Dedifferentiated amniotic fluid mesenchymal stem cell (primary cell): ENCODE results near the gene ABCA4.
A peak's percentile ranks its signal among the peaks of the same experiment; 100 is the strongest.

ENCODE experiments used
- DNase-seq: peaks from one replicate; pipeline ENCODE4 v3.0.0-alpha.2; 2016; ENCODE audit errors: extremely low spot score

Gene ABCA4

DNA sequence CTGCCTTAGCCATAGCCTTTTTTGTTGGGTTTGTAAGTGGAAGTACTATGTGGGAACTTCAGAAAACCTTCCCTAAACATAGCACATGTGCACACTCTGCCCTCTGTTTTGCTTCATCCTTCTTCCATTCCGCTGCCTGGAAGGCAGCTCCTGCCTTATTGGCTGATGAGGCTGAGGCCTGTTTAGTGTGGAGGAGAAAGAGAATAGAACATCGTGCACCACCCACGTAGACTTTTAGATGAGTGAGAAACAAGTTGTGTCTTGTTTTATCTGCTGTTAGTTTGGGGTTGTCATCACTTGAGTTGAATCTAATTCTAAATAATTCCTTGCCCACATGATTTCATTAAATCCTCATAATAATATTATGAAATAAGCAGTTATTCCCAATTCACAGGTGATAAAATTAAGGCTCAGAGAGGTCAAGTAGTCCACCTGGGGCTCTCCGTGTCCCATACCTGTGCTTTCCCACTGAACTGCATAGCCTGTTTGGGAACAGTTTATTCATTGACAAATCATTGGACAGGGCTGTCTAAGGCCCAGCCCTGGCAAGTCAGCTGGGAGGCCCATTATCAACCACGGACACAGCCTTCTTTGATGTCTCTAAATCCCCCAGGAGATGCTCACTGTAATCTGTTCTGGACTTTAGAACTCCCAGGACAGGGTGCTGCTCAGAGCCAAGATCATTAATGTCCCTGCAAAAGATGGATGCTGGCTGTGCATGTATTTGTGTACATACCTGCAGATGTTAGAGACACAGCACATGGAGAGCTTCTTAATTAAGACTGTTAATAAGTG is 93.0 kb downstream of the ABCA4 start:
- DNase-seq: no peak

DNA sequence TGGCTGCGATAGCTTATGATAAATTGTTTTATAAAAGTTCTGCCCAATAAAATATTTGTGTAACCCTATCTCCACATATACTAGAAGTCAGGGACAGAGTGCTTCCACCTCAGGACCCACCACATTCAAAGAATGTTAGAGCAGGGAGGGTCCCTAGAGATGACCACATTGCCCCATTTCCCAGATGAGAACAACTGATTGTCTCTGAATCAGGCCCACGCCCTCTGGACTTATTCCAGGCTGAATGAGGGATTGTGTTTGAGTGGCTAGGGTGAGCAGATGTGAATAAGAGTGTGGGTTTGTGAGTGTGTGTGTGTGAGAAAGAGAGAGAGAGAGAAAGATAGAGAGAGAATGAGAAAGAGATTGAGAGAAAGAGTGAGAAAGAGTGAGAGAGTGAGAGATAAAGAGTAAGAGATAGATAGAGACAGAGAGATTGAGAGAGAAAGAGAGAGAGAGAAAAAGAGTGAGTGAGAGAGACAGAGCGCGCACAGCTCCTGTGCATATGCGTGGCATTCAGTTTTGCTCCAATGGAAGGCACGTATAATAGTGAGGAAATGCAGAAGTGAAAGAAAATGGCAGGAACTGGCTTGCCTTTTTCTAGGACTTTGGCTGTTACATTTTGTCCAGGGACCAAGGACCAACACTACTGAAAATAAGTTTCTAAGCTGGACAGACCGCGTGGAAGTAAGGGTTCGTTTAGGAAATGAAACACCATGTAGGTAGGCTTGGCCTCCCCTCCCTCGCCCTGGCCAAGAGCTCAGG is 94.1 kb downstream of the ABCA4 start:
- no peak for DNase-seq

DNA sequence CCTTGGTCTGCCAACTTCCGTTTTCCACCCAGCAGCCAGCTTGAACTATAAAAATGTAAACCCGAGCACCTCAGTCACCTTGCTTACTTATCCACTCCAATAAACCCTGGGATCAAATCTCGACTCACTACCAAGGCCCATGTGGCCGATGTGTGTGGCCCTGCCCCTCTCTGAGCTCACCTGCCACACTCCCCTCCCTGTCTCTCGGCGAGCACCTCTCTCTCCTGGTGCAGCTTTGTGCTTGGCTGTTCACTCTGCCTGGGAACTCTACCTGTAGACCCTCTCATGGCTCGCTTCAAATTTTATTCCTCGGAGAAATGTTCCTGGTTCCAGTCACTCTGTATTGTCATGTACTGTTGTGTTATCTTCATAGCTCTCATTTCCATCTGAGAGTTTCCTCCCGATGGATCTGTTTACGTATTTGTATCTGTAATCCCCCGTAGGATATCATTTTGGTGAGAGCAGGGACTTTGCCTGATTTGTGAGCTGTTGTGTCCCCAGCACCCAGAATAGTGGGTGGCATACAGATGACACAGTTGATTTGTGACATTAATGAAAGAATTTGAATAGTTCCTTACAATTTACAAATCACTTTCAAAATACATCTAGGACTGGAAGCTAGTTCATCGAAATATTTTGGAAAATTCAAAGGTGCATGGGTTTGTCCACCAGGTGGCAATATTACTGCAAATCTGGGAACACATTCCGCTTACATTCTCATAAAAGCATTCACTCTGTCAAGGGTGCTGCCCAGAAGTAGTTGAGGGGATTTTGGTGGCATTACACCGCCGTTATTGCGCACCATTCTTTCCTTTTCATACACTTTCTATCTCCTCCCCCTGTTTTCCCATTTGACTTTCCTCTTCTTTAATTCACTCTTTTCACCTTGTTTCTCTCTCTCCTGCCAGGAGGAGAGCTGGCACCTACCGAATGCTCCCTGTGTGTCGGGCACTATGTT is 95.3 kb downstream of the ABCA4 start:
- DNase-seq: peak; percentile 89

DNA sequence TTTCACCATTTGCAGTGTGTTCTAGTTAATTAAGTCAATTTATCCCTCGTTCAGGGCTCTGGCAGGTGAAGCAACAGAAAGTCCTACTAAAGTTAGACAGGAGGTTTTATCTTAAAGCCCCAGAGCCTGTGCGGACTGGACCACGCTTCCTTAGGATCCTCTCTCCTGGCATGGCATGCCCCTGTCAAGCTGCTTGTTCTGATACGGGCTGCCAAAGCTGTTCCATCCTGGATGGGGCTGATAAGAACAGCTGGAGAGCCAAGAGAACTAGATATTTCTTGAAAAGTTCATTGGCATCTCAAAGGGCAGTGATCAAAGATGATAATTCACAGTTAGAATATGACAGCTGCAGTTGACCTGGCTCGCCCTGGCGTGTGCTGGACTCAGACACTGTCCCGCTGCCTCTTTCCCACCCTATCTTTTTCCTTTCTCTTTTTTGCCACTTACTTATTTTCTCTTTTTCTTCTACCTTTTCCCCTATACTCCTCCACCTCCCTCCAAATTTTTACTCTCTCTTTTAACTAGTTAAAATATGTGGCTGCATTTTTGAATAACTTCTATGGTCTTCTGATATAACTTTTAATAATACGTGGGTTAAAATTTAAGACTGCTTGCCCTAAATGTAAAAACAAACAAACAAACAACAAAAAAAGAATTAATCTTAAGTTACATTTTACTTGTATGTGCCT is 96.7 kb downstream of the ABCA4 start:
- DNase-seq: no peak

DNA sequence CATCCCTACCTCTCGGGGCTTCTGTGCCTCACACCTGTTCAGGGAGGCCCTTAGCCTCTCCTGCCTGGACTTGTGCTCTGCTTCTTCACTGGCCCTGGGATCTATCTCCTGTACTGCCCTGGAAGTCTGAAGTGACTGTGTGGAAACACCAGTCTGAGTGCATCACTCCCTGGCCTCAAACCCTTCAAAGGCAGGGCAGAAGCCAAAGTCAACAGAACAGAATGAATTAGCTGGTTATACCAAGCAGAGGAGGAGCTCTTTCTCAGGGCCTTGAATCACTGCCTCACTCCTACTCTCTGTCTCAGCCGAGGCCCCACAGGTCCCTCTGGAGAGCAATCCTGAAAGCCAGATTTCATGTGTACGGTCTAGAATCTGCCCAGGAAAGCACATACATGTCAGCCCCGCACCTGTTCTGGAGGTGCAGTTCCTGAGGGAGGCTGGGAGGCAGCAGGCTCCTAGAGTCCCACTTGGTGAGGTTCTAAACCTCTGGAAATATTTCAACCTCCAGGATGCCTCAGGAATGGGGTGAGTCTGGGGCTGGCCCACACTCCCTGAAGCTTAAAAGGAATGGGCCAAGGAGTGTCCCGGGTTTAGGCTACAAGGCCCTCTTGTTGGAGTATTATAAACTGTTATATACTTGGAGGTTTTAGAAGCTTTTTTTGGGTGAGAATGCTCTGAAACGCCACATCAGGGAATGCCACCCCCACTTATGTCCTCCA is 98.3 kb downstream of the ABCA4 start:
- DNase-seq: peak; percentile 85

DNA sequence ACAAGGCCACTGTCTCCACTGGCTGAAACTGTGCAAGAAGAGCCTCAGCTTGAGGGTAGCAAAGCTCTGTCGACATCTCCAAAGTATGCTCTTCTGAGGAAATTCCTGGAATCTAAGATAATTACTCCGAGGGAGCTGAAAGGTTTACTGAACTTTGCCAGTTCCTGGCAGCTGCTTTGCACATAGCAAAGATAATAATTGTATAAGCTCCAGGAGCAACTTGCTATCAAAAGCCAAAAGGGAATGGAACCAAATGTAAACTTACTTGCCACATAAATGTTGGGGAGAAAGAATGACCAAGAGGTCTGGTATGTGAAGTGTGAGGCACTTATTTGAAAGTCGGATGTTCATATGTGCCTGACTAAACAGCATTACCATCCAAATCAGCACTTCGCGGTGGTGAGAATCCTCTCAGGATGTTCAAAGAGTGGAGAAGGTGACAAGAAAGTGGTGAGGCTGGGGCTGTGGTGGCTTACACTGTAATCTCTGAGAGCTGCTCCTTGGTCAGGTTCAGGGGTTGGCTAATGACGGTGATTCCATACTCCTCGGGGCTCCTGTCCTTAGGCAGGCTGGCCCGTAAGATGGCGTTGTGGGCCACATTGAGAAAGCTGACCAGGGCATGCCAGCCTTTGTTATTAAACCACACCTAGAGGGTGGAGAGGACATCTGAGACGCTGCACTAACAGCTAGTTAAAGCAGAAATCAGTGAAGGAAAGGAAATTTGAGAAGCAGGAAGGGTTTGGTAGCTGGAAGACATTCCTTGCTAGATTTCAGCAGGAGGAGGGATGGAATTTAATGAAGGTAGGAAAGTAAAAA is 100.0 kb downstream of the ABCA4 start:
- peak; percentile 35 for DNase-seq

DNA sequence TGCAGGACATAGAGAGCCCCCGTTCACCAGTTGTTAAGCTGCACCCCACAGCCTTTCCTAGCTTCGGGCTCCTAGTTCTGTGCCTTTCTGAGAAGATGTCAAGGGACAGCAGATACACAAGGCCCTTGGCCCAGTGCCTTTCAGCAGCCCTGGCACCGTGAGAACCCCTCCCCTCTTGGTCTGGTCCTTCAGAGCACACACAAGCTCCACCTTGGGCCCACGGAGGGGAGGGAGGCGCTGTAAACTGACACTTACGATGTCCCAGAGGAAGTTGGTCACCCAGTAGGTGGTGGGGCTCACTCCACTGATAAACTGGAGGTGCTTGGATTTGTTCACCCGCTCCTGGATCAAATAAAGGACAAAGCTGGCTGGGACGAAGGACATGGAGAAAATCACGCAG is 101.6 kb downstream of the ABCA4 start:
- no peak for DNase-seq

DNA sequence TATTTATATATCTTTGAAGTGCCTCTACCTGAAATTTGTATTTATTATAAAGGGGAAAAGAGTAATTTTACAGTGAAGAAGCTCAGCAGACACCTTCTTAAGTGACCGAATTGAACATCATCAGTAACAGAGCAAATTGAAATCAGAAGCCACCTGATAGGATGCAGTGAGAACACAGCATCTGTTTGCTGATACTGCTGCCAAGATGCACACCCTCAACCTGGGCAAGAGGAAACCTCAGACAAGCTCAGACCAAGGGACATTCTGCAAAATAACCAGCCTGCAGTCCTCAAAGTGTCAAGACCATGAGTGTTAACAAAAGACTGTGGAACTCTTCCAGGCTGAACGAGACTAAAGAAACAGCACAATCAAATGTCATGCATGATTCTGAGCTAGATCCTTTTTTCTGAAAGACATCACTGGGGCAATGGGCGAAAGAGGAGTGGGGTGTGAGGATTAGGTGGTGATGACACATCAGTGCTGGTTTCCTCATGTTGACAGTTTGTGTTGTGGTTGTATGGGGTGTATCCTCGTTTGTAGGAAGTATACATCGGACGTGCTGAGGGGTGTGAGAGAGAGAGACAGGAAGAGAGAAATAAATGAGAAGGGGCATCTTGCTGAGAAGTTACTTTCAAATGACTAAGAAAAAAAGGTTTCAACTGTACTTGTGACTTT is 103.7 kb downstream of the ABCA4 start:
- DNase-seq: no peak

DNA sequence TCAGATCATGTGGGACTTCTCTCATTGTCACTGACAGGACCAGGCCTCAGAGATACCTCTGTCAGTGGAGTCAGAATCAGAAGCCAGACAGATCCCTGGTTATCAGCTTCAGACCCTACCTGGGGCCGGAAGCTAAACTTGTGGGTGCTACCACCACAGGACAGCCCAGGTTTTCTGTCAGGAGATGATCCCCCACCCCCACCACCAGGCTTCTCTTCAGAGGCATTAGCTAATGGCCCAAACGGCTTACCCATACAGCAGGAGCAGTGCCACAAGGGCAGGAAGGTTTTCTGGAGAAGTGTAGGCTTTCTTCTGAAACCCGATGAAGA is 105.5 kb downstream of the ABCA4 start:
- DNase-seq: no peak

DNA sequence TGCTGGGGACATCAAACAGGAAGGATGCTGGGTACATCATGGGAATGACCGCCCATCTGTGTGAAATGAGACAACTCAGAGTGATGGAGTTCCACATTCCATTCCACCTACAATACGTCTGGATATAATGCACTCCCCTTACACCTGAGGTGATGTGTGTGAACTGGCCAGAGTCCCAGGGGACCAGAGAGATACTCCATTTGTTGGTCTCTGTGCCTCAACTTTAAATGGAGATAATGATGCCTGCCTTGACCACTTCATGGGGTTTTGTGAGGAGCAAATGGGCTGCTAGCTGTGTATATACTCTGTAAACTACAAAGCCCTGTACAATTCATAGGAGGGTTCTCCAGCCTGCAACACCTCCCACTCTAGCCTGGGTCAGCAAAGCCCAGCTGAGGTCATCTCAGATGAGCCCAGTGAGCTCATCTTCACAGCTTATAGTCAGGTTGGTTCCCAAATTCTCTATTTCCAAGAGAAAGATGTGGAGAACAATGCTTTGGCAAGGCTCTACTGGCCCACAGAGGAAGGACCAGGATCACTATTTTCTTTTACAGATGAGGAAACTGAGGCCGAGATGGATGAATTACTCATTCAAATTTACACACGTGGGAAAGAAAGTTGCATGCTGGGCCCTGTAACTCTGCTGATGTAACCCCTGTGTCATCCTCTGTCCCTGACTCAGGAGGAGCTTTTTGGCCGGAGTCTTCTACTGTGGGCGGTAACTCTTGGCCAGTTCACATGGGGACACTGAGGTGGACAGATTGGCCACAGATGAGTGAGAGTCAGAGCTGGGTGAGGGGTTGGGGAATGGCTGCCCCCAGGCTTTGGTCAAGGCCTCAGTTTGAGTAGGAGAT is 106.1 kb downstream of the ABCA4 start:
- peak; percentile 43 for DNase-seq

DNA sequence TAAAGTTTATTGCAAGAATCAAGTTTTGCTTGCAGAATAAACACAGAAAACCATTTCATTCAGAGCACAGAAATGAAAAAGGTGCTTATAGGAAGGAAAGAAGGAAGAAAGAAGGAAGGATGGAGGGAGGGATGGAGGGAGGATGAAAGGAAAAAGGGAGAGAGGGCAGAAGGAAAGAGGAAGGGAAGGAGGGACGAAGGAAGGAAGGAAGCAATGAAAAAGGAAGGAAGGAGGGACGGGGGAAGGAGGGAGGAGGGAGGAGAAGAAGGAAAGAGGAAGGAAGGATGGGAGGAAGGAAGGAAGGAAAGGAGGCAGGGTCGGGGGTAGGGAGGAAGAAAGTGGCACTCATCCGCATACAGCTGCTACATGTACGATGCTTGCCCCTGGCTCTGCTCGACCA is 106.9 kb downstream of the ABCA4 start:
- no peak for DNase-seq

DNA sequence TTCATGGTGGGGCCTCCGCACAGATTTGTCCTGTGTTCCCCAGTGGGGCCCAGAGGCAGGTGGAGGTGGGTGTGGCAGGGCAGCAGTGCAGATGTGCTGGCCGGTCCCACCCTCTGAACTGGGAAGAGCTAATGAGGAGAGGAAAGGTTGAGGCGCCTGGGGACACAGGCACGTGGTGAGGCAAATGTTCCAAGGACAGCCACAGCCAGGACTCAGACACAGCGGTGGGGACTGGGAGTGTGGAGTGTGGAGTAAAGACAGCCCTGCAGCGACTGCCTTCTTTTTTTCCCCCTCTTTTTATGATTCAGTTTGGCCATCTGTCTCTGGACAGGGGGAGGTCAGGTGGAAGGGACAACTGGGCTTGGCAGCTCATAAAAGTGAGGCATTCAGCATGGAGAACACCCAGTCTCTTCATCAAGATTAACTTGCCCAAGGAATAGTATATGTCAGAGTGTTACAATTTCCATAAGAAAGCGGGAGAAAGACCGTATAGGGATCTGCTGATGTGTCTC is 107.5 kb downstream of the ABCA4 start:
- no peak for DNase-seq

DNA sequence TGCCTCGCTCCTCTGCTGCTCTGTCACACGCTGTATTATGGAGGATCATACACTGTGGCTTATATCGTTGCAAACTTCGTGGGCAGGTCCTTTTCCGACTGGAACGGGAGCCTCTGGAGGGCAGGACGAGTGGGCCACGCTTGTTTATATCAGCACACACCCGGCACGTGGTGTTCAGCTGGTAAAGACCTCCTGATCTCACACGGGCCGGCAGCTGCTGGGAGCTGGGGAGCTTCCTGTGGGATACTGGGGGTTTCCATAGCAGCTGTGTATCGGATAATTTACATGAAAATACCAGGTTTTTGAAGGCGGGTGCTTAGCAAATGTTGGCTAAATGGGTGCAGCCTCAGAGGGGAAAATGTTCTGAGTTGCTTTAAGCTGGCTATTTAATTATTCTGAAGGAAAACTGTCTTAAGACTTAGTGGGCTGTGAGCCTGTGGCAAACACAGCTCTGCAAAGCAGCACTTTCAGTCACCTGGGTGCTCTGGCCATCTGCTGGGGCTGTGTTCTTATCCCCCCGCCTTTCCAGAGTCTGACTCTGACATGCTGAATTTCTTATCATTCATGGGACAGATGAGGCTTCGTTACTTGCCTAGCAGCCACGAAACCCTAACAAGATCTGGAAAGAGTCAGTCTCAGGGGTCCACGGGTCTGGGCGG is 108.1 kb downstream of the ABCA4 start:
- DNase-seq: no peak

DNA sequence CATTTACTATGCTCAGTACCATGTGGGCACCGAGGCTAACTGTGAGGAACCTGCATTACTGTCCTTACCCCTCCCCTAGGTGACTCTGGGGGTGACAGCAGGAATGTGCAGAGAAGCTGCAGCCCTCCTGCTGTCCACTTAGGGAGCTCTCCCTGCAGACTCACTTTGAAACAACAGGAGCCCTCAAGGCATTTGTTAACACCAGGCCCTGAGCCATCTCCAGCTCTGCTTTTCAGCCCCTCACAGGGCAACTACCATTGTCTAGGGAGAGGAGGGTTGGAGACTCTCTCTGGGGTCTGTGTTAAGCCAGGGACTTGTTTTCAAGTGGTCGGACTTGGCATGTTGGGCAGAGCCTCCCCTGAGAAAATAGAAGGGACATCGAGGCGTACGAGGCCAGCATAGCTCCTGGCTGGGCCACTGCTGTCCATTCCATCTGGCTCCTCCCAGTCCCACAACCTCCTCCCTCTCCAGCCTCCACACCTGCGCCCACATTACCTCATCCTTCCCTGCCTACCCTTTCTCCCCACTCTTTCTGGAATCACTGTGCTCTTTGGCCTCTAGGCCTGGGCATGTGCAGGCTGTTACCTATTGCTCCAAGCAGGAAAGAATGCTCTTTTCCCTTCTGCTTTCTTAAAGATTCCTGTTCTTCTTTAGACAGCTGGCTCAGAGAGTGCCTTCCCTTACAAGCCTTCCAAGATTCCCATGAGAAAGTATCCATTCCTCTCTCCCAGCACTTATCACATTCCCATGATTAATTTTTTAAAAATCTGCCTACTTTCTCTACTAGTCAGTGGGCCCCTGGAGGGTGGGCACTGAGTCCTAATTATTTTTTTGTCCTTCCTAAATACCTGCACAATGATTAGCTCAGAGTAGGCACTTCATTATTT is 109.0 kb downstream of the ABCA4 start:
- DNase-seq: no peak

DNA sequence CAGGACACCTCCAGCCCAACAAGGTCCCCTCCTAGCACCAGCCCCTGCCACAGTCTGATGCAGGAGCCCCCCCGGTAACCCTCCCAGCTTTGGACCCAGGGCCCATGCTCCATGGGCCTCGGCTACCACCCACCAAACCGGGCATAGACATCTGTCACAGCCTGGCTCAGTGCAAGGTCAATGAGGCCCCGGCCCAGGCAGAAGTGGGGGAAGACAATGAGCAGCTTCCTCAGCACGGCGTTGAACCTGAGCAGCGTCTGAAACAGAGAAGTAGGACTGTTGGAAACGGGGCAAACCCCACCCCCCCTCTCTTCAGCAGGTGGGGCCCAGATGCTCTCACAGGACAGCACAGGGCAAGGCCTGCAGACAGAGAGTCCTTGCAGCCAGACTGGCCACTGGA is 109.8 kb downstream of the ABCA4 start:
- no peak for DNase-seq

DNA sequence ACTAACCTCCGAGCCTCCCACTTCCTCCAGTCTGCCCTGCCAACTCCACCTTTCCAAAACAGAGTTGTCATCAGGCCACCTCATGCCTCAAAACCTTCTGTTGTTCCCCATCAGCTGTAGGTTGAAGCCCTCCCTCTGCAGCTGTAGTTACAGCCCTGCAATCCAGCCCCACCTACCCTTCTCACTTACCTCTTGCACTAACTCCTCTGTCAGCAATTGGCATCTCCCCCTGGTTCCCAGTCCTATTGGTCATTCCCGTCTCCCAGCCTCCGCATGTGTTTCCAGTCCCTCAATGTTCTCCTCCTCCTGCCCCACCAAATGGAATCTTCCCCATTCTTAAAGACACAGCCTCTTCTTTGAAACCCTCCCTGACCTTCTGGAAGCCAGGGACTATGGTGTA is 111.6 kb downstream of the ABCA4 start:
- no peak for DNase-seq

DNA sequence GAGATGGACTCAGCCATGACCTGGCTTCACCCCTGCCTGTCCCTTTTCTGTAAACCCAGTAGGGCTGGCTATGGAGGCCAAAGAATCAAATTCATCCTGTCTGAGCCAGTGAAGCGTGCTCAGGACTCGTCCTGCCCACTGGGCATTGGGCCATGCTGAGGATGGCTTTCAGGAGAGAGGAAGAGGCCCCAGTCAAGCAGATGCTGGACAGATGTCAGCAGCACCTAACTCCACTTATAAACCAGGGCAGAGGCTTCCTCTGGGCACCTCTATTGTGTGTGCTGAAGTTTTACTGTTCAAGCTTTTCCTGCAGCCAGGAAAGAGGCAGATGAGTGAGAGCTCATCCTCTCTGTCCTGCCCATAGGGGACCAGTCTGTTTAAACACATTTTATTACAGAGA is 114.3 kb downstream of the ABCA4 start:
- no peak for DNase-seq
